PC-9 (cell line): ENCODE results near the gene RAB7B. TPM values are rescaled to one million over a fixed set of nuclear protein-coding genes. Genes with fewer than 3 reads are reported as not detected.
A peak's percentile ranks its signal among the peaks of the same experiment; 100 is the strongest.

Source experiments
- BruUV-seq: library from RNA; stranded (reverse); fragments of 400-500 nt; replicated peaks from 2 replicates; lab custom pipeline; 2021; lab: Mats Ljungman, UMichigan
- CTCF ChIA-PET: fragments of 300-600 bp; sonication (Branson Sonifier 250); formaldehyde crosslinking; loops from one replicate; lab custom pipeline; 2022; ENCODE audit warnings: antibody characterized with exemption; lab: Charles Lee
- POLR2A ChIA-PET: fragments of 300-600 bp; sonication (Branson Sonifier 250); formaldehyde crosslinking; loops from one replicate; lab custom pipeline; 2022; ENCODE audit warnings: antibody characterized with exemption; ENCODE audit not compliant: unreplicated experiment; lab: Charles Lee
- DNase-seq, 2 experiments: peaks; one replicate each; pipeline versions ENCODE4 v3.0.0 to v3.0.0-alpha.2; 2015 to 2022; ENCODE audit warnings: mixed read lengths in 1 of 2
- H2AFZ ChIP-seq: fragments of 200-600 bp; sonication (generic); 2 replicates; pipeline ENCODE4 v1.8.1; 2017; ENCODE audit warnings: antibody characterized with exemption
- H3F3A ChIP-seq: fragments of 200-600 bp; sonication (generic); 2 replicates; pipeline ENCODE4 v1.8.1; 2017; ENCODE audit warnings: antibody characterized with exemption, mild to moderate bottlenecking, low read depth; ENCODE audit not compliant: insufficient read depth
- H3K27ac ChIP-seq: fragments of 200-600 bp; sonication (generic); 2 replicates; pipeline ENCODE4 v1.6.1; 2016; ENCODE audit warnings: mixed run types
- H3K27me3 ChIP-seq: fragments of 200-600 bp; sonication (generic); 2 replicates; pipeline ENCODE4 v1.6.1; 2016; ENCODE audit warnings: low read depth, mixed run types; ENCODE audit not compliant: insufficient read depth
- H3K36me3 ChIP-seq: fragments of 200-600 bp; sonication (generic); 2 replicates; pipeline ENCODE4 v1.6.1; 2016; ENCODE audit warnings: low read depth, mixed run types
- H3K4me1 ChIP-seq: fragments of 200-600 bp; sonication (generic); replicated peaks from 2 replicates; pipeline ENCODE4 v1.6.1; 2016; ENCODE audit warnings: mixed run types; ENCODE audit not compliant: insufficient read depth
- H3K4me2 ChIP-seq: fragments of 200-600 bp; sonication (generic); 2 replicates; pipeline ENCODE4 v1.6.1; 2017; ENCODE audit warnings: mixed run types
- H3K4me3 ChIP-seq: fragments of 200-600 bp; sonication (generic); 2 replicates; pipeline ENCODE4 v1.6.1; 2016; ENCODE audit warnings: mixed run types
- H3K79me2 ChIP-seq: fragments of 200-600 bp; sonication (generic); 2 replicates; pipeline ENCODE4 v1.6.1; 2017; ENCODE audit warnings: low read depth, mixed run types
- H3K9me2 ChIP-seq: fragments of 200-600 bp; sonication (generic); 2 replicates; pipeline ENCODE4 v1.8.1; 2017; ENCODE audit warnings: mild to moderate bottlenecking; ENCODE audit not compliant: insufficient read depth
- H3K9me3 ChIP-seq: fragments of 200-600 bp; sonication (generic); 2 replicates; pipeline ENCODE4 v1.8.1; 2016; ENCODE audit warnings: low read depth; ENCODE audit not compliant: insufficient read depth
- H4K20me1 ChIP-seq: fragments of 200-600 bp; sonication (generic); 2 replicates; pipeline ENCODE4 v1.8.1; 2017; ENCODE audit not compliant: insufficient read depth
- CTCF ChIP-seq: fragments of 200-600 bp; sonication (generic); conservative IDR thresholded peaks from 2 replicates; pipeline ENCODE4 v1.6.1; 2017; ENCODE audit warnings: mixed run types, antibody characterized with exemption, mild to moderate bottlenecking, moderate library complexity
- EZH2 ChIP-seq: fragments of 200-600 bp; sonication (generic); IDR thresholded peaks from 2 replicates; pipeline ENCODE4 v1.8.0; 2017; ENCODE audit warnings: antibody characterized with exemption, low read depth
- intact Hi-C: fragments of 100-400 bp; cut with micrococcal nuclease; formaldehyde crosslinking; loops from one replicate; pipeline ENCODE4 v1.10.0; 2022; ENCODE audit not compliant: unreplicated experiment
- total RNA-seq: library from RNA; stranded (reverse); gene quantifications from 2 replicates; pipeline ENCODE4 v1.2.3, GENCODE V29; 2021

RAB7B gene
- total RNA-seq, 1 experiment from 2014 or later: not detected

DNA sequence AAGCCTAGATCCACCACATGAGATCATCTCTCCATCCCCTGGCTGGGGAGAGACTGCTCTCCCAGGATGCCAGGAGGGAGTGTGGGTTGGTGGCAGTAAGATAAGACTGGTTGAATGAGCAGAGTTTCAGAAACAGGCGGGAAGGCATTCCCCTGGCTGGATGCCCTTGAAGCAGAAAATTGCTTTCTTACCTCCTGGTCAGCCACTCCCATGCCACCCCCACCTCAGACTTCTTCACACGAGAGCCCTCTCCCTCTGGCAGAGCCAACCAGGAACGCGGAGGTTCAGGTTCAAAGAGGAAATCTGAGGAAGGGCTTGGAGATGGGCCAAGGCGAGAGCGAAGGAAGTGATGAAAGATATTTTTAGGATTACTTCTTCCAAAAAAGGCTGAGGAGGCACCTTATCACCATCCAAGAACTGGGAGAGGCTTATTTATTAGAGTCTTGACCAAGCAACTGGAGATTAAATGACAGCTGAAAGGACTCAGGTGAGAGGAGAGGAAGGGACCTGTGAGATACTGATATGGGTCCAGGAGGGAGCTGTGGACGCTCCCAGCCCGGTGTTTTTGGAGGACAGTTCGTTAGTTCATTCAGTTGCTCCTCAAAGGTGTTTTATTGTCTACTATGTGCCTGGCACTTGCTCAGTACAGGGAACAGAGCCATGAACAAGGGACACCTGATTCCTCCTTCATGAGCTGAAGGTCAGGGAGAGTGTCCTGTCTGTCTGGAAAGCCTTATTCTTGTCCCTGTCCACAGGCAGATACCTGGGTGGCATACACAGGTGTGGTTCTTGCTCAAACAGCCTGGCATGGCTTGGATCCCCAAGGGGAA, 41.0 kb downstream of the RAB7B start:
- no peaks in the 10 kb centered on the region for H3K79me2 ChIP-seq
- peak; percentile 86 to 96 for DNase-seq
- peak overlapping the region; percentile 20; the same call in 1 of the 2 replicates for H3K4me3 ChIP-seq
- ChIA-PET POLR2A (interaction anchor here (0.6 kb wide), 1 partner anchor 1365 kb away, joined by 7 read pairs; no protein-coding TSS in a partner anchor), CTCF (interaction anchor here (0.8 to 2.0 kb wide), 2 partner anchors 15 to 43 kb away, joined by 5 to 6 read pairs; no protein-coding TSS in a partner anchor)
- peak overlapping the region; percentile 97 for H3K27ac ChIP-seq
- peaks cover 40% of the 10 kb centered on the region for H3F3A ChIP-seq
- no peaks in the 10 kb centered on the region for H3K36me3 ChIP-seq
- no TSS peak for BruUV-seq
- no peaks in the 10 kb centered on the region for H3K9me3 ChIP-seq
- H4K20me1 ChIP-seq: no peaks in the 10 kb centered on the region
- TF ChIP-seq CTCF: no peak
- no peak for TF ChIP-seq EZH2
- no peaks in the 10 kb centered on the region for H3K9me2 ChIP-seq
- H3K4me1 ChIP-seq: peaks cover 67% of the 10 kb centered on the region
- H2AFZ ChIP-seq: no peak overlapping the region
- no peaks in the 10 kb centered on the region for H3K27me3 ChIP-seq
- intact Hi-C loops: loop anchor here (1.0 to 2.0 kb wide), 2 partner anchors 15 to 28 kb away; no protein-coding TSS in a partner anchor
- peak overlapping the region; percentile 73 for H3K4me2 ChIP-seq

- no peak overlapping the region for H3K4me3 ChIP-seq
- no peak for TF ChIP-seq CTCF
- no peak for TF ChIP-seq EZH2
- peak overlapping the region; percentile 97 for H3K27ac ChIP-seq
- no peak overlapping the region for H2AFZ ChIP-seq
- peak overlapping the region; percentile 49 for H3K4me2 ChIP-seq
- H3K27me3 ChIP-seq: no peaks in the 10 kb centered on the region
- H4K20me1 ChIP-seq: no peaks in the 10 kb centered on the region
- POLR2A ChIA-PET: no interaction called here
- H3K36me3 ChIP-seq: no peaks in the 10 kb centered on the region
- peak in 1 of 2 experiments; percentile 39 for DNase-seq
- CTCF ChIA-PET: interaction anchor here (0.8 to 2.0 kb wide), 2 partner anchors 16 to 42 kb away, joined by 5 to 6 read pairs; no protein-coding TSS in a partner anchor
- H3K4me1 ChIP-seq: peaks cover 65% of the 10 kb centered on the region
- H3K79me2 ChIP-seq: no peaks in the 10 kb centered on the region
- peaks cover 40% of the 10 kb centered on the region for H3F3A ChIP-seq
- H3K9me2 ChIP-seq: no peaks in the 10 kb centered on the region
- intact Hi-C loops: no loop called here
- H3K9me3 ChIP-seq: no peaks in the 10 kb centered on the region
- TSS peak; percentile 72 for BruUV-seq
These were observed 41.8 kb downstream of the RAB7B start for GRCh38 chr1:205961405-205961804.

GRCh38 chr1:205959789-205960188, 43.4 kb downstream of the RAB7B start:
- H3K4me3 ChIP-seq: no peak overlapping the region
- no peaks in the 10 kb centered on the region for H4K20me1 ChIP-seq
- TF ChIP-seq EZH2: no peak
- no peak for TF ChIP-seq CTCF
- H3K27ac ChIP-seq: no peak overlapping the region
- H2AFZ ChIP-seq: no peak overlapping the region
- no peaks in the 10 kb centered on the region for H3K27me3 ChIP-seq
- H3K36me3 ChIP-seq: no peaks in the 10 kb centered on the region
- POLR2A ChIA-PET: no interaction called here
- no TSS peak for BruUV-seq
- peaks cover 38% of the 10 kb centered on the region for H3F3A ChIP-seq
- intact Hi-C loops: no loop called here
- H3K4me1 ChIP-seq: peaks cover 61% of the 10 kb centered on the region
- no peaks in the 10 kb centered on the region for H3K9me2 ChIP-seq
- H3K4me2 ChIP-seq: no peak overlapping the region
- H3K9me3 ChIP-seq: no peaks in the 10 kb centered on the region
- no peaks in the 10 kb centered on the region for H3K79me2 ChIP-seq
- CTCF ChIA-PET: no interaction called here
- DNase-seq: no peak
